ENCODE results near the gene HS6ST3. TPM values are rescaled to one million over a fixed set of nuclear protein-coding genes. Genes with fewer than 3 reads are reported as not detected.
A peak's percentile ranks its signal among the peaks of the same experiment; 100 is the strongest.

HS6ST3 gene
- total and polyA plus RNA-seq, 2 donors (not counting 1 experiment from before 2014, with no cell fraction given) = not detected

DNA sequence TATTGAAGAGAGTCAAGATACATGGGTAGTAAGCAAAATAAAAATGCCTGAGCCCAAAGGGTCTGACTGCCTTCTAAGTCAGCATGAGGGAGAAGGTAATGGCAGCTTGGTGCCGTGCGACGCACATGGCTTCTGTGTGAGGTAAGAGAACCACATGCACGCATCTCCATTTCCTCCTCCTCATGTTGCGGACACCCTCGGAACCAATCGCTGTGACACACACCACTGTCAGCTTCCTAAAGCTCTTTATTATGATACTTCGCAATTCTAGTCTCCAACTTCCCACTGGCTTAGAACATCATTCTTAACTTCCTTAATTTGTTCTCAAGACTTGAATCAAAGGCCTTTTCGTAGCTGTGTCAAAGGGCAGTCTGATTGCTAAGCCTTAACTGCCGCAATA lies 734.2 kb downstream of the HS6ST3 start:
- Histone ChIP-seq H3K79me2 (ENCODE audit: control insufficient read depth, insufficient read depth, low read length) (no peaks in the 10 kb centered on the region), H3K9me3 (ENCODE audit: control insufficient read depth, insufficient read depth, low read depth, low read length) (no peaks in the 10 kb centered on the region), H4K20me1 (ENCODE audit: control insufficient read depth, extremely low read depth, insufficient read depth, low read length) (no peaks in the 10 kb centered on the region), H3K27me3 (ENCODE audit: control insufficient read depth, insufficient read depth, low read length) (no peaks in the 10 kb centered on the region), H3K27ac (ENCODE audit: insufficient read depth, low read length) (no peak overlapping the region), H2AFZ (ENCODE audit: low read length) (no peak overlapping the region), H3K9ac (ENCODE audit: insufficient read depth, low read length) (no peak overlapping the region), H3K4me3 (replicated peaks in 1 of 4; ENCODE audit: control extremely low read depth in 1 of 4, insufficient read depth in 1 of 4, low read depth in 3 of 4, low read length in 4 of 4) (no peak overlapping the region), H3K4me2 (ENCODE audit: extremely low read depth, insufficient read depth, low read length) (no peak overlapping the region), H3K36me3 (ENCODE audit: control insufficient read depth, insufficient read depth, low read length) (no peaks in the 10 kb centered on the region), H3K4me1 (ENCODE audit: control insufficient read depth, extremely low read depth, insufficient read depth, low read length) (no peaks in the 10 kb centered on the region)
- peak in 1 of 2 donors; percentile 1 for DNase-seq (ENCODE audit: low read depth in 2 of 2)
- no peak for TF ChIP-seq EZH2 (IDR thresholded peaks at IDR 0.05; ENCODE audit: low read length, missing control alignments)
- TF ChIP-seq, protein P1, sequence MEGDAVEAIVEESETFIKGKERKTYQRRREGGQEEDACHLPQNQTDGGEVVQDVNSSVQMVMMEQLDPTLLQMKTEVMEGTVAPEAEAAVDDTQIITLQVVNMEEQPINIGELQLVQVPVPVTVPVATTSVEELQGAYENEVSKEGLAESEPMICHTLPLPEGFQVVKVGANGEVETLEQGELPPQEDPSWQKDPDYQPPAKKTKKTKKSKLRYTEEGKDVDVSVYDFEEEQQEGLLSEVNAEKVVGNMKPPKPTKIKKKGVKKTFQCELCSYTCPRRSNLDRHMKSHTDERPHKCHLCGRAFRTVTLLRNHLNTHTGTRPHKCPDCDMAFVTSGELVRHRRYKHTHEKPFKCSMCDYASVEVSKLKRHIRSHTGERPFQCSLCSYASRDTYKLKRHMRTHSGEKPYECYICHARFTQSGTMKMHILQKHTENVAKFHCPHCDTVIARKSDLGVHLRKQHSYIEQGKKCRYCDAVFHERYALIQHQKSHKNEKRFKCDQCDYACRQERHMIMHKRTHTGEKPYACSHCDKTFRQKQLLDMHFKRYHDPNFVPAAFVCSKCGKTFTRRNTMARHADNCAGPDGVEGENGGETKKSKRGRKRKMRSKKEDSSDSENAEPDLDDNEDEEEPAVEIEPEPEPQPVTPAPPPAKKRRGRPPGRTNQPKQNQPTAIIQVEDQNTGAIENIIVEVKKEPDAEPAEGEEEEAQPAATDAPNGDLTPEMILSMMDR (conservative IDR thresholded peaks at IDR 0.05 in 1 of 2, IDR thresholded peaks at IDR 0.05 in 1 of 2; ENCODE audit: low read depth in 1 of 2, low read length in 2 of 2) = no peak

DNA sequence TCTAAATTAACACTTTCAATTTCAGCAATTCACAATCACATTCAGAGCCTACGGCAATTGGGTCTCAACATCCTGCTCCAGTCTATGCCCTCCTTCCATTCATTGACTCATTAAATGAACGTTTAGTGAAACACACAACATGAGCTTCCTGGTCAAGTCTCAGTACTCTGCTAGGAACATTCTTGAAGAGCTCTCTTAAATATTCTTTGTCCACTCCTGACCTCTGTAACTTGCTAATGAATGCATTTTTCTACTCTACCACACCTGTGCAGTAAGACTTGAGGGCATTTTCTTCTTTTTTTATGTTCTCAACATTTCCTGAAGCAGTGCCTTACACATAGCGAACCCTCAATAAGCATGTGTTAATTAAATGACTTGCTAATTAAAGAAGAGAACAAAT lies 735.7 kb downstream of the HS6ST3 start:
- Histone ChIP-seq H3K9ac (ENCODE audit: insufficient read depth, low read length) (no peak overlapping the region), H3K9me3 (ENCODE audit: control insufficient read depth, insufficient read depth, low read depth, low read length) (no peaks in the 10 kb centered on the region), H3K4me3 (replicated peaks in 1 of 4; ENCODE audit: control extremely low read depth in 1 of 4, insufficient read depth in 1 of 4, low read depth in 3 of 4, low read length in 4 of 4) (no peak overlapping the region), H4K20me1 (ENCODE audit: control insufficient read depth, extremely low read depth, insufficient read depth, low read length) (no peaks in the 10 kb centered on the region), H3K27ac (ENCODE audit: insufficient read depth, low read length) (no peak overlapping the region), H3K27me3 (ENCODE audit: control insufficient read depth, insufficient read depth, low read length) (no peaks in the 10 kb centered on the region), H3K4me1 (ENCODE audit: control insufficient read depth, extremely low read depth, insufficient read depth, low read length) (no peaks in the 10 kb centered on the region), H3K4me2 (ENCODE audit: extremely low read depth, insufficient read depth, low read length) (no peak overlapping the region), H3K79me2 (ENCODE audit: control insufficient read depth, insufficient read depth, low read length) (no peaks in the 10 kb centered on the region), H3K36me3 (ENCODE audit: control insufficient read depth, insufficient read depth, low read length) (no peaks in the 10 kb centered on the region), H2AFZ (ENCODE audit: low read length) (no peak overlapping the region)
- DNase-seq (ENCODE audit: low read depth in 2 of 2) = no peak
- TF ChIP-seq EZH2 (IDR thresholded peaks at IDR 0.05; ENCODE audit: low read length, missing control alignments) = no peak
- TF ChIP-seq, protein P1 (conservative IDR thresholded peaks at IDR 0.05 in 1 of 2, IDR thresholded peaks at IDR 0.05 in 1 of 2; ENCODE audit: low read depth in 1 of 2, low read length in 2 of 2) = no peak

DNA sequence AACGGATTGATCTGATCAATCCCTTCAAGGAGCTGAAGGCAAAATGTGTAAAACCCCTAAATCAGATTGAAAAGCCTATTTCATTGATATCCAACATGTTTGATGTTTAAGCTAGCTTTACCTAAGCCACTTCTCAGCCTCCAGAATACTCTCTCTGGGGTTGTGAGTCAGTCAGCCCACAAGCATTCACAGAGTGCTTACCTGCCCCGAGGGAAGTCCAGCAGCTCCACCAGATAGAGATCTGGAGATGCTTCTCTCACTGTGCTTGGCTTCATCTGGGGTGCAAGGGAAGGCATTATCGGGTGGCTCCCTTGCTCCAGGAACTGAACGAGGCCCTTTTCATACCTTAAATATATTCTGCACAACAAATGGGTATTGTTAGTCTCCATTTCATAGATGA lies 744.7 kb downstream of the HS6ST3 start:
- Histone ChIP-seq H3K27ac (ENCODE audit: insufficient read depth, low read length) (no peak overlapping the region), H4K20me1 (ENCODE audit: control insufficient read depth, extremely low read depth, insufficient read depth, low read length) (no peaks in the 10 kb centered on the region), H3K36me3 (ENCODE audit: control insufficient read depth, insufficient read depth, low read length) (no peaks in the 10 kb centered on the region), H3K4me2 (ENCODE audit: extremely low read depth, insufficient read depth, low read length) (no peak overlapping the region), H3K27me3 (ENCODE audit: control insufficient read depth, insufficient read depth, low read length) (no peaks in the 10 kb centered on the region), H3K79me2 (ENCODE audit: control insufficient read depth, insufficient read depth, low read length) (no peaks in the 10 kb centered on the region), H3K4me3 (replicated peaks in 1 of 4; ENCODE audit: control extremely low read depth in 1 of 4, insufficient read depth in 1 of 4, low read depth in 3 of 4, low read length in 4 of 4) (no peak overlapping the region), H3K9ac (ENCODE audit: insufficient read depth, low read length) (no peak overlapping the region), H3K4me1 (ENCODE audit: control insufficient read depth, extremely low read depth, insufficient read depth, low read length) (no peaks in the 10 kb centered on the region), H2AFZ (ENCODE audit: low read length) (no peak overlapping the region), H3K9me3 (ENCODE audit: control insufficient read depth, insufficient read depth, low read depth, low read length) (no peaks in the 10 kb centered on the region)
- no peak for DNase-seq (ENCODE audit: low read depth in 2 of 2)
- TF ChIP-seq, protein P1 (conservative IDR thresholded peaks at IDR 0.05 in 1 of 2, IDR thresholded peaks at IDR 0.05 in 1 of 2; ENCODE audit: low read depth in 1 of 2, low read length in 2 of 2) = no peak
- TF ChIP-seq EZH2 (IDR thresholded peaks at IDR 0.05; ENCODE audit: low read length, missing control alignments) = no peak
